Suprapubic skin (tissue), 4 donors: Measurements from ENCODE around the gene USP3. TPM values are rescaled to one million over a fixed set of nuclear protein-coding genes. Genes with fewer than 3 reads are reported as not detected.

ENCODE experiments used
- DNase-seq, 2 donors: peaks; one replicate each; pipeline ENCODE4 v3.0.0-alpha.2; 2019; ENCODE audit warnings: low spot score in 2 of 2
- H3K27ac ChIP-seq: fragments of 200-600 bp; sonication (generic); one replicate; pipeline ENCODE4 v1.5.1; 2019
- H3K27me3 ChIP-seq: fragments of 200-600 bp; sonication (generic); one replicate; pipeline ENCODE4 v1.5.1; 2019
- H3K36me3 ChIP-seq: fragments of 200-600 bp; sonication (generic); one replicate; pipeline ENCODE4 v1.5.1; 2019
- H3K4me1 ChIP-seq: fragments of 200-600 bp; sonication (generic); one replicate; pipeline ENCODE4 v1.5.1; 2019
- H3K4me3 ChIP-seq: fragments of 200-600 bp; sonication (generic); one replicate; pipeline ENCODE4 v1.5.1; 2019; ENCODE audit warnings: mild to moderate bottlenecking
- H3K9me3 ChIP-seq: fragments of 200-600 bp; sonication (generic); one replicate; pipeline ENCODE4 v1.5.1; 2019
- EP300 ChIP-seq: sonication (generic); formaldehyde crosslinking; IDR thresholded peaks from one replicate; pipeline ENCODE4 v1.6.1; 2017; ENCODE audit warnings: antibody characterized with exemption
- POLR2A ChIP-seq, 2 donors: fragments of 450-650 bp; IDR thresholded peaks; one replicate each; pipeline ENCODE4 v1.6.1; 2017; ENCODE audit warnings: antibody characterized with exemption in 2 of 2, mild to moderate bottlenecking in 2 of 2, moderate library complexity in 2 of 2
- POLR2AphosphoS5 ChIP-seq, 3 donors: sonication (generic); formaldehyde crosslinking; IDR thresholded peaks; one replicate each; pipeline ENCODE4 v1.6.1; 2017; ENCODE audit warnings: antibody characterized with exemption in 3 of 3
- WGBS: methylation state at CpG from one replicate; pipeline ENCODE4 v1.1.5; 2018; 5-methylcytosine and 5-hydroxymethylcytosine counted together
- total RNA-seq, 4 donors: library from RNA; depleted of rRNA; stranded (reverse); fragments of >200 nt; gene quantifications; one replicate each; pipeline ENCODE4 v1.1.0, GENCODE V29; 2016
- TF ChIP-seq, protein P1 (sequence below), 2 donors: fragments of 200-600 bp in 1 of 2; fragments of 450-650 bp in 1 of 2; sonication (generic) in 1 of 2; IDR thresholded peaks; one replicate each; pipeline ENCODE4 v1.5.1; 2016 to 2019; ENCODE audit warnings: antibody characterized with exemption in 2 of 2, mild to moderate bottlenecking in 1 of 2, moderate library complexity in 1 of 2

USP3 gene
- total RNA-seq, 4 donors from 2014 or later: 43.2 to 105 (median 48.0) TPM

DNA sequence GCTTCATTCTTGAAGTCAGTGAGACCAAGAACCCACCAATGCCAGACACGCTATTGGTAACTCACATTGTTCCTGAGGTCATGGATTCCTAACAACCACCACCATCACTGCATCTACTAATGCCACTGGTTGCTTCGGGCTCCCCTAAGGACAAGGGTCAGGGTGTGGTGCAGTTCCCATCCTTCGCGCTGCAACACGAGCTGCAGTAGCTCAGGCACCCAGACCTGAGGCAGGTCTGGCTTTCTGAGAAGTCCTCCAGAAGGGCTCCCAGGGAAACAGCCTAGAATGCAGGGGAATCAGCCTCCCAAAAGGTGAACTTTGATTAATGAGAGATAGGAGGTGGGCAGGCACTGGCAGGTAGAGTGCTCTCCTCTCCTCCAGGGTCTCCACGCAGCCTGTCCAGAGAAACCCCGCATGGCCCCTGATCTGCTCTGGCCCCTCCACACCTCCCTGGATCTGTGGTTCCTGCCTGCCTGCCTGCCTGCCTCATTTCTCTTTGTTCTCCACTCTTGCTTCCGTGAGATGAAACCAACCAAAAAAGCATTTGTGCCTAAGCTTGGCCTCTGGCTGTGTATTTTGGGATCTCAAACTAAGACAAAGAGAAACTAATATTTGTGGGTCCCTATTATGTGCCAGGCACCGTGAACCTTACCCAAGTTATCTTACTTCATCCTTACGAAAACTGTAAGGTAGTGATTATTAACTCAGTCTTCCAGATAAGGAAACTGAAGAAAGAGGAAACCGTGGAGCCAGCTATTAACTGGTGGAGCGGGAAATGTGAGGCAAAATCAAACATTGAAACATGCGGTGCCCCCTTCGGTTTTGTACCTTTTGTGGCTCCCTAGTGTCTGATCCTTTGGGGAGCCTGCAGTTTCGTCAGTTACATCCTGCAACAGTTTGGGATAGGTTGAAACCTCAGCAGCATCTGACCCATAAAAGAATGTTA is 43.9 kb upstream of the USP3 start:
- WGBS: 82% methylated on average over 14 of the region's 15 CpGs
- Histone ChIP-seq H3K9me3 (no peaks in the 10 kb centered on the region), H3K4me3 (no peak overlapping the region), H3K36me3 (no peaks in the 10 kb centered on the region), H3K27me3 (no peaks in the 10 kb centered on the region), H3K4me1 (peaks cover 14% of the 10 kb centered on the region), H3K27ac (no peak overlapping the region)
- TF ChIP-seq POLR2AphosphoS5 (IDR thresholded peaks at IDR 0.05) (no peak), POLR2A (IDR thresholded peaks at IDR 0.05) (no peak), EP300 (no peak)
- TF ChIP-seq, protein P1, sequence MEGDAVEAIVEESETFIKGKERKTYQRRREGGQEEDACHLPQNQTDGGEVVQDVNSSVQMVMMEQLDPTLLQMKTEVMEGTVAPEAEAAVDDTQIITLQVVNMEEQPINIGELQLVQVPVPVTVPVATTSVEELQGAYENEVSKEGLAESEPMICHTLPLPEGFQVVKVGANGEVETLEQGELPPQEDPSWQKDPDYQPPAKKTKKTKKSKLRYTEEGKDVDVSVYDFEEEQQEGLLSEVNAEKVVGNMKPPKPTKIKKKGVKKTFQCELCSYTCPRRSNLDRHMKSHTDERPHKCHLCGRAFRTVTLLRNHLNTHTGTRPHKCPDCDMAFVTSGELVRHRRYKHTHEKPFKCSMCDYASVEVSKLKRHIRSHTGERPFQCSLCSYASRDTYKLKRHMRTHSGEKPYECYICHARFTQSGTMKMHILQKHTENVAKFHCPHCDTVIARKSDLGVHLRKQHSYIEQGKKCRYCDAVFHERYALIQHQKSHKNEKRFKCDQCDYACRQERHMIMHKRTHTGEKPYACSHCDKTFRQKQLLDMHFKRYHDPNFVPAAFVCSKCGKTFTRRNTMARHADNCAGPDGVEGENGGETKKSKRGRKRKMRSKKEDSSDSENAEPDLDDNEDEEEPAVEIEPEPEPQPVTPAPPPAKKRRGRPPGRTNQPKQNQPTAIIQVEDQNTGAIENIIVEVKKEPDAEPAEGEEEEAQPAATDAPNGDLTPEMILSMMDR (IDR thresholded peaks at IDR 0.05): no peak
- no peak for DNase-seq

DNA sequence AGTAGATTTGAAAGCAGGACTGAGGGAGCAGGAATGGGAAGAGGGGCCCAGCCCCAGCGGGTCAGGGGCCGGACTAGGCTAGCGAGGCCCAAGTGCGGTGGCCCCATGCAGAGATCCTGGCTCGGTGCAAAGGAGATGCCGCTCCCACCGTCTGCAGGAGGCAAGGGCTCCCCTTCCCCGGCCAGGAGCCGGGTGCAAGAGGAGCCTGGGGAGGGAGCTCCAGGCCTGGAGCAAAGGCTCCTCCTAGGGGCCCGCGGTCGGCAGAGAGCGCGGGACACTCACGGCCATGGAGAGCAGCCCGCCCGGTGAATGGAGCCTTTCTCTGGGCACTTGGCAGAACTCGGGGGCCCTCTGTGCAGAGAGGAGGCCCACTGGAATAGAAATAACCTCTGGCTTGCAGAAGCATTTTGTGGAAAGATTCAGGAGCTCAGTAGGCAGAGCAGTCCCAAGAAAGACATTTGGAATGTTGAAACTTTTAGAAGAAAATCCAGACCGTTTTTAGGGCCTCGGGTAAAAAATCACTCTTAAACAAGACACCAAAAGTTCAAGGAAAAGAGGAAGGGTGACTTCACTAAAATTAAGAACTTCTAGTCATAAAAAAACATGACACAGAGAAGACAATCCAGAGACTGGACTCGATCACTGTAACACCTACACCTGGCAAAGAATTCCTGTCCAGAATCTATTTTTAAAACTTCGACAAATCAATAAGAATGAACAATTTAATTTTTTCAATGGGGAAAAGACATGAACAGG is 43.0 kb upstream of the USP3 start:
- Histone ChIP-seq H3K36me3 (no peaks in the 10 kb centered on the region), H3K27me3 (no peaks in the 10 kb centered on the region), H3K4me3 (no peak overlapping the region), H3K4me1 (peaks cover 21% of the 10 kb centered on the region), H3K27ac (no peak overlapping the region), H3K9me3 (no peaks in the 10 kb centered on the region)
- no peak for DNase-seq
- 80% methylated on average over 22 of the region's 22 CpGs for WGBS
- TF ChIP-seq POLR2AphosphoS5 (IDR thresholded peaks at IDR 0.05): no peak
- no peak for TF ChIP-seq POLR2A (IDR thresholded peaks at IDR 0.05)
- TF ChIP-seq, protein P1 (IDR thresholded peaks at IDR 0.05): no peak
- no peak for TF ChIP-seq EP300

DNA sequence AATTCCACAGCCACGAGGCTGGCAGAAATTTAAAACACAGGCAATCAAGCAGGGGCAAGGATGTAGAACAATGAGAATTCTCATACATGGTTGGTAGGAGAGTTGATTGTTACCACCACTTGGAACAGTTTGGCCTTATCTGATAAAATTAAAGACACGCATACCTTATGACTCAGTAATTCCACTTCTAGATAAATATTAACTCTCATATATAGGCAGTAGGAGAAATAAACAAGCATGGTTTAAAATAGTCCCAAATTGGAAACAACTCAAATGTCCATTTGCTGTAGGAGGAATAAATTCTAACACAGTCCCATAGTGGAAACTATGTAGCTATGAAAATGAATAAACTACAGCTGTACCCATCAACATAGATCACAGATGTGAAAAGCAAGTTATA is 42.3 kb upstream of the USP3 start:
- TF ChIP-seq POLR2AphosphoS5 (IDR thresholded peaks at IDR 0.05): no peak
- TF ChIP-seq POLR2A (IDR thresholded peaks at IDR 0.05): no peak
- TF ChIP-seq, protein P1 (IDR thresholded peaks at IDR 0.05): no peak
- TF ChIP-seq EP300: no peak
- Histone ChIP-seq H3K4me3 (no peak overlapping the region), H3K4me1 (peaks cover 27% of the 10 kb centered on the region), H3K9me3 (no peaks in the 10 kb centered on the region), H3K36me3 (no peaks in the 10 kb centered on the region), H3K27ac (no peak overlapping the region), H3K27me3 (no peaks in the 10 kb centered on the region)
- 44% methylated on average over 2 of the region's 2 CpGs for WGBS
- no peak for DNase-seq

DNA sequence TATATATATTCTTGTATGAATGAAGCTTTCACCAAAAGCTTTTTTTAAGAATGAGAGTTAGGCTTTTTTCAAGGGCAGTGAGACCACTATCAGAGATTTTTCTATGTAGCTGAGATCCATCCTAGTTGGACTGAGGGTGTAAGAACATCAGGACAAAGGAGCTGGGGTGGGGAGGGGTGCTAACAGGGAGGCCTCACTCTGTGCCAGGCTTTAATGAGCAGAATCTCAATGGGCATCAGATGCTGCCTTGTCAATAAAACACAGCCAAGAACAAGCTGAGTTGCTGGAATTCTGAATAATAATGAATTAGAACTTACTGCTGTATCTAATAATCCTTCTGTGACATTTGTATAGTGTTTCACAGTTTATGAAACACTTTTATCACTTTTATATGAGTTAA is 41.4 kb upstream of the USP3 start:
- Histone ChIP-seq H3K9me3 (no peaks in the 10 kb centered on the region), H3K27me3 (no peaks in the 10 kb centered on the region), H3K27ac (no peak overlapping the region), H3K4me3 (no peak overlapping the region), H3K36me3 (no peaks in the 10 kb centered on the region), H3K4me1 (peaks cover 27% of the 10 kb centered on the region)
- TF ChIP-seq POLR2A (IDR thresholded peaks at IDR 0.05) (no peak), POLR2AphosphoS5 (IDR thresholded peaks at IDR 0.05) (no peak), EP300 (no peak)
- TF ChIP-seq, protein P1 (IDR thresholded peaks at IDR 0.05): no peak
- no peak for DNase-seq

DNA sequence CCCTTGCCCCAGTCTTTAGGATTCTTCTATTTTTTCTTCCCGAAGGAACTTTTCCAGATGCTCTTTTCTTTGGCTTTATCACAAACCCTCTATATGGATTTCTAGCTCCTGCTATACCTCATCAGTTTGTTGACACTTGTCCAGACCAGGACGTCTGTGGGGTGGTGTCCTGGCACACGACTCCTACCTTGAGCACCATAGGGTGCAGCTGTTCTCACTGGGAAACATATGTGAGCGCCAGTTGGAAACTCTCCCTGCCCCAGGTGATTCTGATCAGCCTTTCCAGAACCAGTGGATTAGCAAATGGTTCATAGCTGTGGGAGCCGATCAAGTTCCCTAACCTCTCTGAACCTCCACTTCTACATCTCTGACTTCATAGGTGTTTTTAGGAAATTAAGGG is 40.6 kb upstream of the USP3 start:
- Histone ChIP-seq H3K36me3 (no peaks in the 10 kb centered on the region), H3K27me3 (no peaks in the 10 kb centered on the region), H3K9me3 (no peaks in the 10 kb centered on the region), H3K27ac (no peak overlapping the region), H3K4me3 (no peak overlapping the region), H3K4me1 (peaks cover 27% of the 10 kb centered on the region)
- DNase-seq: no peak
- no peak for TF ChIP-seq POLR2AphosphoS5 (IDR thresholded peaks at IDR 0.05)
- TF ChIP-seq, protein P1 (IDR thresholded peaks at IDR 0.05): no peak
- no peak for TF ChIP-seq POLR2A (IDR thresholded peaks at IDR 0.05)
- no peak for TF ChIP-seq EP300
- WGBS: 40% methylated on average over 5 of the region's 5 CpGs
